ENCODE results near the gene FBXO15.
A peak's percentile ranks its signal among the peaks of the same experiment; 100 is the strongest.

FBXO15 gene

GRCh38 chr18:74154716-74155115, 7.1 kb upstream of the FBXO15 start:
- in situ Hi-C loops (cut with HindIII; ENCODE audit: low sequenced_read_pairs): no loop called here
- TF ChIP-seq CTCF (IDR thresholded peaks at IDR 0.05; ENCODE audit: low read depth, low read length): no peak

GRCh38 chr18:74153793-74154192, 6.2 kb upstream of the FBXO15 start:
- TF ChIP-seq CTCF (IDR thresholded peaks at IDR 0.05; ENCODE audit: low read depth, low read length): no peak
- H3K4me3 ChIP-seq (ENCODE audit: low read depth, low read length): no peak overlapping the region
- in situ Hi-C loops (cut with HindIII; ENCODE audit: low sequenced_read_pairs): no loop called here
- no peak for DNase-seq (ENCODE audit: low read depth, low spot score)

More at GRCh38 chr18:74154716-74155115, 7.1 kb upstream of the FBXO15 start:
- no peak overlapping the region for H3K4me3 ChIP-seq (ENCODE audit: low read depth, low read length)
- no peak for DNase-seq (ENCODE audit: low read depth, low spot score)

- in situ Hi-C loops (cut with HindIII; ENCODE audit: low sequenced_read_pairs): no loop called here
- no peak overlapping the region for H3K4me3 ChIP-seq (ENCODE audit: low read depth, low read length)
- DNase-seq (ENCODE audit: low read depth, low spot score): no peak
- TF ChIP-seq CTCF (IDR thresholded peaks at IDR 0.05; ENCODE audit: low read depth, low read length): no peak
Observed at GRCh38 chr18:74153377-74153776, 5.7 kb upstream of the FBXO15 start.

- peak; percentile 24 for TF ChIP-seq CTCF (IDR thresholded peaks at IDR 0.05; ENCODE audit: low read depth, low read length)
- H3K4me3 ChIP-seq (ENCODE audit: low read depth, low read length): no peak overlapping the region
- in situ Hi-C loops (cut with HindIII; ENCODE audit: low sequenced_read_pairs): no loop called here
- no peak for DNase-seq (ENCODE audit: low read depth, low spot score)
Observed at GRCh38 chr18:74152857-74153256, 5.2 kb upstream of the FBXO15 start.

GRCh38 chr18:74152270-74152669, 4.6 kb upstream of the FBXO15 start:
- TF ChIP-seq CTCF (IDR thresholded peaks at IDR 0.05; ENCODE audit: low read depth, low read length): no peak
- in situ Hi-C loops (cut with HindIII; ENCODE audit: low sequenced_read_pairs): no loop called here
- DNase-seq (ENCODE audit: low read depth, low spot score): no peak
- no peak overlapping the region for H3K4me3 ChIP-seq (ENCODE audit: low read depth, low read length)

- no peak for TF ChIP-seq CTCF (IDR thresholded peaks at IDR 0.05; ENCODE audit: low read depth, low read length)
- no peak overlapping the region for H3K4me3 ChIP-seq (ENCODE audit: low read depth, low read length)
- no peak for DNase-seq (ENCODE audit: low read depth, low spot score)
- in situ Hi-C loops (cut with HindIII; ENCODE audit: low sequenced_read_pairs): no loop called here
Observed at GRCh38 chr18:74149878-74150277, 2.2 kb upstream of the FBXO15 start.

- no peak for TF ChIP-seq CTCF (IDR thresholded peaks at IDR 0.05; ENCODE audit: low read depth, low read length)
- no peak for DNase-seq (ENCODE audit: low read depth, low spot score)
- peak overlapping the region; percentile 70 for H3K4me3 ChIP-seq (ENCODE audit: low read depth, low read length)
- in situ Hi-C loops (cut with HindIII; ENCODE audit: low sequenced_read_pairs): no loop called here
Observed at GRCh38 chr18:74148543-74149070, 973 bp upstream of the FBXO15 start.
